PC-9 (cell line): Measurements from ENCODE around the gene CHP1. TPM values are rescaled to one million over a fixed set of nuclear protein-coding genes. Genes with fewer than 3 reads are reported as not detected.
A peak's percentile ranks its signal among the peaks of the same experiment; 100 is the strongest.
"Not testable (repeated sequence)": the region's sequence is repeated elsewhere in the genome, so short reads cannot be mapped to it uniquely, and the experiment has no call there.

Source experiments
- BruUV-seq: library from RNA; stranded (reverse); fragments of 400-500 nt; replicated peaks from 2 replicates; lab custom pipeline; 2021; lab: Mats Ljungman, UMichigan
- CTCF ChIA-PET: fragments of 300-600 bp; sonication (Branson Sonifier 250); formaldehyde crosslinking; loops from one replicate; lab custom pipeline; 2022; ENCODE audit warnings: antibody characterized with exemption; lab: Charles Lee
- POLR2A ChIA-PET: fragments of 300-600 bp; sonication (Branson Sonifier 250); formaldehyde crosslinking; loops from one replicate; lab custom pipeline; 2022; ENCODE audit warnings: antibody characterized with exemption; ENCODE audit not compliant: unreplicated experiment; lab: Charles Lee
- DNase-seq, 2 experiments: peaks; one replicate each; pipeline versions ENCODE4 v3.0.0 to v3.0.0-alpha.2; 2015 to 2022; ENCODE audit warnings: mixed read lengths in 1 of 2
- H2AFZ ChIP-seq: fragments of 200-600 bp; sonication (generic); 2 replicates; pipeline ENCODE4 v1.8.1; 2017; ENCODE audit warnings: antibody characterized with exemption
- H3F3A ChIP-seq: fragments of 200-600 bp; sonication (generic); 2 replicates; pipeline ENCODE4 v1.8.1; 2017; ENCODE audit warnings: antibody characterized with exemption, mild to moderate bottlenecking, low read depth; ENCODE audit not compliant: insufficient read depth
- H3K27ac ChIP-seq: fragments of 200-600 bp; sonication (generic); 2 replicates; pipeline ENCODE4 v1.6.1; 2016; ENCODE audit warnings: mixed run types
- H3K27me3 ChIP-seq: fragments of 200-600 bp; sonication (generic); 2 replicates; pipeline ENCODE4 v1.6.1; 2016; ENCODE audit warnings: low read depth, mixed run types; ENCODE audit not compliant: insufficient read depth
- H3K36me3 ChIP-seq: fragments of 200-600 bp; sonication (generic); 2 replicates; pipeline ENCODE4 v1.6.1; 2016; ENCODE audit warnings: low read depth, mixed run types
- H3K4me1 ChIP-seq: fragments of 200-600 bp; sonication (generic); replicated peaks from 2 replicates; pipeline ENCODE4 v1.6.1; 2016; ENCODE audit warnings: mixed run types; ENCODE audit not compliant: insufficient read depth
- H3K4me2 ChIP-seq: fragments of 200-600 bp; sonication (generic); 2 replicates; pipeline ENCODE4 v1.6.1; 2017; ENCODE audit warnings: mixed run types
- H3K4me3 ChIP-seq: fragments of 200-600 bp; sonication (generic); 2 replicates; pipeline ENCODE4 v1.6.1; 2016; ENCODE audit warnings: mixed run types
- H3K79me2 ChIP-seq: fragments of 200-600 bp; sonication (generic); 2 replicates; pipeline ENCODE4 v1.6.1; 2017; ENCODE audit warnings: low read depth, mixed run types
- H3K9me2 ChIP-seq: fragments of 200-600 bp; sonication (generic); 2 replicates; pipeline ENCODE4 v1.8.1; 2017; ENCODE audit warnings: mild to moderate bottlenecking; ENCODE audit not compliant: insufficient read depth
- H3K9me3 ChIP-seq: fragments of 200-600 bp; sonication (generic); 2 replicates; pipeline ENCODE4 v1.8.1; 2016; ENCODE audit warnings: low read depth; ENCODE audit not compliant: insufficient read depth
- H4K20me1 ChIP-seq: fragments of 200-600 bp; sonication (generic); 2 replicates; pipeline ENCODE4 v1.8.1; 2017; ENCODE audit not compliant: insufficient read depth
- CTCF ChIP-seq: fragments of 200-600 bp; sonication (generic); conservative IDR thresholded peaks from 2 replicates; pipeline ENCODE4 v1.6.1; 2017; ENCODE audit warnings: mixed run types, antibody characterized with exemption, mild to moderate bottlenecking, moderate library complexity
- EZH2 ChIP-seq: fragments of 200-600 bp; sonication (generic); IDR thresholded peaks from 2 replicates; pipeline ENCODE4 v1.8.0; 2017; ENCODE audit warnings: antibody characterized with exemption, low read depth
- intact Hi-C: fragments of 100-400 bp; cut with micrococcal nuclease; formaldehyde crosslinking; loops from one replicate; pipeline ENCODE4 v1.10.0; 2022; ENCODE audit not compliant: unreplicated experiment
- total RNA-seq: library from RNA; stranded (reverse); gene quantifications from 2 replicates; pipeline ENCODE4 v1.2.3, GENCODE V29; 2021

Gene CHP1
- total RNA-seq, 1 experiment from 2014 or later, result 199 TPM

- Histone ChIP-seq H3K4me2 (peak overlapping the region; percentile 77), H2AFZ (peak overlapping the region; percentile 84), H3K27me3 (no peaks in the 10 kb centered on the region), H3K27ac (peak overlapping the region; percentile 74), H3K36me3 (no peaks in the 10 kb centered on the region), H3K9me2 (no peaks in the 10 kb centered on the region), H3K79me2 (peaks cover 55% of the 10 kb centered on the region), H3K9me3 (no peaks in the 10 kb centered on the region), H3K4me1 (peaks cover 27% of the 10 kb centered on the region), H3F3A (peaks cover 14% of the 10 kb centered on the region; the same call in 1 of the 2 replicates), H4K20me1 (no peaks in the 10 kb centered on the region), H3K4me3 (peak overlapping the region; percentile 90)
- ChIA-PET POLR2A (interaction anchor here (0.6 kb wide), 4 partner anchors 43 to 170 kb away, joined by 4 to 10 read pairs (median 5); no protein-coding TSS in a partner anchor), CTCF (interaction anchor here (0.6 to 0.8 kb wide), 6 partner anchors 18 to 358 kb away, joined by 3 to 18 read pairs (median 4); no protein-coding TSS in a partner anchor)
- no peak for DNase-seq
- BruUV-seq, result no TSS peak
- TF ChIP-seq CTCF (no peak), EZH2 (no peak)
- intact Hi-C loops, result loop anchor here (1.0 to 2.0 kb wide), 4 partner anchors 45 to 115 kb away; partner anchors contain the start of genes INO80, NUSAP1 and OIP5
These were observed 556 bp downstream of the CHP1 start for GRCh38 chr15:41231422-41232226.

GRCh38 chr15:41233367-41233771 lies 2.3 kb downstream of the CHP1 start:
- peaks cover 27% of the 10 kb centered on the region for H3K4me1 ChIP-seq
- POLR2A ChIA-PET, result interaction anchor here (0.5 to 0.6 kb wide), 3 partner anchors 16 to 73 kb away, joined by 3 to 6 read pairs (median 3); no protein-coding TSS in a partner anchor
- intact Hi-C loops, result loop anchor here (2.0 kb wide), 1 partner anchor 43 kb away; no protein-coding TSS in a partner anchor
- peak in 1 of 2 experiments; percentile 79 for DNase-seq
- TF ChIP-seq CTCF (no peak), EZH2 (no peak)
- no peaks in the 10 kb centered on the region for H4K20me1 ChIP-seq
- H3K9me3 ChIP-seq, result no peaks in the 10 kb centered on the region
- CTCF ChIA-PET, result no interaction called here
- H2AFZ ChIP-seq, result no peak overlapping the region
- peak overlapping the region; percentile 77 for H3K4me2 ChIP-seq
- BruUV-seq, result no TSS peak
- no peaks in the 10 kb centered on the region for H3K27me3 ChIP-seq
- peak overlapping the region; percentile 74 for H3K27ac ChIP-seq
- no peaks in the 10 kb centered on the region for H3K36me3 ChIP-seq
- H3K79me2 ChIP-seq, result peaks cover 66% of the 10 kb centered on the region
- H3F3A ChIP-seq, result peaks cover 14% of the 10 kb centered on the region; the same call in 1 of the 2 replicates
- H3K4me3 ChIP-seq, result peak overlapping the region; percentile 90; the same call in 1 of the 2 replicates
- H3K9me2 ChIP-seq, result no peaks in the 10 kb centered on the region

- H4K20me1 ChIP-seq, intact Hi-C loops, DNase-seq, CTCF ChIA-PET, BruUV-seq, POLR2A ChIA-PET, H3K36me3 ChIP-seq, H3K27me3 ChIP-seq, H3K27ac ChIP-seq, H3K4me3 ChIP-seq, H2AFZ ChIP-seq, H3K4me2 ChIP-seq, H3K9me3 ChIP-seq, H3K9me2 ChIP-seq: not testable (repeated sequence)
- Histone ChIP-seq H3F3A (peaks cover 14% of the 10 kb centered on the region; the same call in 1 of the 2 replicates), H3K79me2 (peaks cover 73% of the 10 kb centered on the region), H3K4me1 (peaks cover 27% of the 10 kb centered on the region)
These were observed 4.2 kb downstream of the CHP1 start for GRCh38 chr15:41235228-41235627.
